Esophagus muscularis mucosa (tissue), 4 donors: ENCODE results near the gene STK10. TPM values are rescaled to one million over a fixed set of nuclear protein-coding genes. Genes with fewer than 3 reads are reported as not detected.
"Not testable (repeated sequence)": the region's sequence is repeated elsewhere in the genome, so short reads cannot be mapped to it uniquely, and the experiment has no call there.

Source experiments
- DNase-seq: peaks from one replicate; pipeline ENCODE4 v3.0.0-alpha.2; 2017; ENCODE audit errors: extremely low spot score
- H3K27ac ChIP-seq, 4 donors: fragments of 200-600 bp; sonication (generic); replicated peaks in 1 of 4; 1 replicate in 3 of 4; 2 replicates in 1 of 4; pipeline ENCODE4 v1.5.1; 2016 to 2019; ENCODE audit warnings: mild to moderate bottlenecking in 1 of 4
- H3K27me3 ChIP-seq, 4 donors: fragments of 200-600 bp; sonication (generic); one replicate each; pipeline versions ENCODE4 v1.5.1 to v1.6.0; 2016 to 2019
- H3K36me3 ChIP-seq, 4 donors: fragments of 200-600 bp; sonication (generic); one replicate each; pipeline ENCODE4 v1.5.1; 2016 to 2019
- H3K4me1 ChIP-seq, 4 donors: fragments of 200-600 bp; sonication (generic); one replicate each; pipeline ENCODE4 v1.5.1; 2016 to 2019
- H3K4me3 ChIP-seq, 4 donors: fragments of 200-600 bp; sonication (generic); 1 replicate in 2 of 4; 2 replicates in 2 of 4; pipeline ENCODE4 v1.5.1; 2016 to 2019; ENCODE audit warnings: mild to moderate bottlenecking in 4 of 4, moderate library complexity in 1 of 4
- H3K9me3 ChIP-seq, 4 donors: fragments of 200-600 bp; sonication (generic); 1 replicate in 3 of 4; 2 replicates in 1 of 4; pipeline ENCODE4 v1.5.1; 2016 to 2019
- EP300 ChIP-seq: sonication (generic); formaldehyde crosslinking; IDR thresholded peaks from one replicate; pipeline ENCODE4 v1.6.1; 2017; ENCODE audit warnings: antibody characterized with exemption
- POLR2A ChIP-seq: fragments of 450-650 bp; IDR thresholded peaks from one replicate; pipeline ENCODE4 v1.6.1; 2017; ENCODE audit warnings: antibody characterized with exemption, moderate library complexity, mild to moderate bottlenecking, low read depth
- POLR2AphosphoS5 ChIP-seq, 2 donors: sonication (generic); formaldehyde crosslinking; IDR thresholded peaks; one replicate each; pipeline ENCODE4 v1.6.1; 2017; ENCODE audit warnings: antibody characterized with exemption in 2 of 2
- WGBS: methylation state at CpG from one replicate; pipeline ENCODE4 v1.1.5; 2018; 5-methylcytosine and 5-hydroxymethylcytosine counted together
- intact Hi-C: fragments of 100-400 bp; cut with DNase I; formaldehyde crosslinking; loops from one replicate; pipeline ENCODE4 v1.15.1; 2023
- total RNA-seq, 4 donors: library from RNA; depleted of rRNA; stranded (reverse); fragments of >200 nt; gene quantifications; one replicate each; pipeline versions ENCODE4 v1.1.0 to v1.2.1, GENCODE V29; 2016
- TF ChIP-seq, protein P1 (sequence below), 3 experiments: fragments of 200-600 bp in 2 of 3; fragments of 450-650 bp in 1 of 3; sonication (generic) in 2 of 3; IDR thresholded peaks; one replicate each; pipeline ENCODE4 v1.5.1; 2017 to 2019; ENCODE audit warnings: antibody characterized with exemption in 3 of 3, mild to moderate bottlenecking in 2 of 3, moderate library complexity in 1 of 3

Gene STK10
- total RNA-seq, 4 donors from 2014 or later = 18.8 to 21.8 (median 19.4) TPM

DNA sequence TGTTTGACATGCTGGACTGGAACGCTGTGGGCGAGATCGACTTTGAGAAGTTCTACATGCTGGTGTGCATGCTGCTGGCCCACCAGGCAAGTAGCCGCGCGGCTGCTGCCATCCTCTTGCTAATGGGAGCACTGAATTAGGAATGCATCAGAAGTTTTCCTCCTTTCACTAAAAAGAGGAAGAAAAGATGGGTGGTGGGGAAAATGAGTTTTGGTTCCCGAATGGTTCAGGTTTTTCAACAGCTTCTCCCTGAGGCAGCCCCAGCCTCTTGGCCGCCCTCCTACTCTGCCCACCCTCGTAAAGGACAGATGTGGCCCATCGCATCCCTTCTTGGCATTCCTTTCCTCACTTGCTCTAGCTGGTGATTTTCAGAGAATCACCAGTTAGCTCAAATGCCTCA is 11.4 kb upstream of the STK10 start:
- no peak overlapping the region for H3K4me3 ChIP-seq
- no peak for DNase-seq
- H3K27me3 ChIP-seq = no peaks in the 10 kb centered on the region
- TF ChIP-seq, protein P1, sequence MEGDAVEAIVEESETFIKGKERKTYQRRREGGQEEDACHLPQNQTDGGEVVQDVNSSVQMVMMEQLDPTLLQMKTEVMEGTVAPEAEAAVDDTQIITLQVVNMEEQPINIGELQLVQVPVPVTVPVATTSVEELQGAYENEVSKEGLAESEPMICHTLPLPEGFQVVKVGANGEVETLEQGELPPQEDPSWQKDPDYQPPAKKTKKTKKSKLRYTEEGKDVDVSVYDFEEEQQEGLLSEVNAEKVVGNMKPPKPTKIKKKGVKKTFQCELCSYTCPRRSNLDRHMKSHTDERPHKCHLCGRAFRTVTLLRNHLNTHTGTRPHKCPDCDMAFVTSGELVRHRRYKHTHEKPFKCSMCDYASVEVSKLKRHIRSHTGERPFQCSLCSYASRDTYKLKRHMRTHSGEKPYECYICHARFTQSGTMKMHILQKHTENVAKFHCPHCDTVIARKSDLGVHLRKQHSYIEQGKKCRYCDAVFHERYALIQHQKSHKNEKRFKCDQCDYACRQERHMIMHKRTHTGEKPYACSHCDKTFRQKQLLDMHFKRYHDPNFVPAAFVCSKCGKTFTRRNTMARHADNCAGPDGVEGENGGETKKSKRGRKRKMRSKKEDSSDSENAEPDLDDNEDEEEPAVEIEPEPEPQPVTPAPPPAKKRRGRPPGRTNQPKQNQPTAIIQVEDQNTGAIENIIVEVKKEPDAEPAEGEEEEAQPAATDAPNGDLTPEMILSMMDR (IDR thresholded peaks at IDR 0.05) = no peak
- no peak overlapping the region for H3K27ac ChIP-seq
- H3K36me3 ChIP-seq = no peaks in the 10 kb centered on the region
- H3K9me3 ChIP-seq = no peaks in the 10 kb centered on the region
- whole genome bisulfite sequencing = 83% methylated on average over 10 of the region's 10 CpGs
- no peaks in the 10 kb centered on the region for H3K4me1 ChIP-seq
- intact Hi-C loops = no loop called here

DNA sequence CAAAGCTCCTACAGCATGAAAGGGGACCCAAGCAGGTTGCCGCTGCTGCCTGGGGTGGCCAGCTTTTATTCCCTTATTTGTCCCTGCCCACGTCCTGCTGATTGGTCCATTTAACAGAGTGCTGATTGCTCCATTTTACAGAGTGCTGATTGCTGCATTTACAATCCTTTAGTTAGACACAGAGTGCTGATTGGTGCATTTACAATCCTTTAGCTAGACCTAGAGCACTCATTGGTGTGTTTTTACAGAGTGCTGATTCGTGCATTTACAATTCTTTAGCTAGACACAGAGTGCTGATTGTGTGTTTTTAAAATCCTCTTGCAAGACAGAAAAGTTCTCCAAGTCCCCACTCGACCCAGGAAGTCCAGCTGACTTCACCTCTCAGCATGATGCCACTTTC is 9.8 kb upstream of the STK10 start:
- H3K36me3 ChIP-seq, H3K4me1 ChIP-seq, DNase-seq, H3K4me3 ChIP-seq, H3K27me3 ChIP-seq, intact Hi-C loops, H3K27ac ChIP-seq, H3K9me3 ChIP-seq: not testable (repeated sequence)
- WGBS = 78% methylated on average over 4 of the region's 4 CpGs

DNA sequence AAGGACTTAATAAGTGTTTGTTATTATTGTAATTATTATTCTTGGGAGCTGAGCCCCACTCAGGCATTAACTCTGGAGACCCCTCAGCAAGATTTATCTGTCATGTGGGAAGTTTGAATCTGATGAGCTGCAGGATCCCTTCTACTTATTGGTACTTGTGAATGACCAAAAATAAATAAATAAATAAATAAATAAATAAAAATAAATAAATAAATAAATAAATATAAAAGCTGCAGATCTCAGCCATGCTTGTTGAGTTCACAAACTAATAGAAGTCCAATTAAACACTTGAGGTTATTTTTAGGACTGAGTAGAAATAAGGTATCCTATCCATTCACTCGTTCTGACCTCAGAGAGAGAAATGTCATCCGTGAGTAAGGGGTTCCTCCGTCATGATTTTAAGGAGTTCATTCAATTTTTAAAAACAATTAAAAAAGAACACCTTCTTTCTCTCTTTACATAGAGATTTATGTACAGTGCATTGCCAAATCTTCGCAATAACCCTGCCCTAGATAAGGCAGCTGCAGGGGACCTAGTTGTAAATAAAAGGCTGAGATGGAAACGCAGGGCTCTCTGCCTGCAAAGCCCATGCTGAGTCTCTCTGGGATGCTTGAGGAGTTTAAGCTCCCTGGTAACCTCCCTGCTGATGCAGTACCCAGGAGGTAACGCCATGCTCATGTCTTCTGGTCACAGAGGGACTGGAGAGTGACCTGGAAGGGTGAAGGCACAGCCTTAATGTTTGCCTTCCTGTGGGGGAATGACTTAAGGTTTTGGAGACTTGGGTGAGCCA is 7.2 kb upstream of the STK10 start:
- intact Hi-C loops = no loop called here
- H3K27ac ChIP-seq = no peak overlapping the region

DNA sequence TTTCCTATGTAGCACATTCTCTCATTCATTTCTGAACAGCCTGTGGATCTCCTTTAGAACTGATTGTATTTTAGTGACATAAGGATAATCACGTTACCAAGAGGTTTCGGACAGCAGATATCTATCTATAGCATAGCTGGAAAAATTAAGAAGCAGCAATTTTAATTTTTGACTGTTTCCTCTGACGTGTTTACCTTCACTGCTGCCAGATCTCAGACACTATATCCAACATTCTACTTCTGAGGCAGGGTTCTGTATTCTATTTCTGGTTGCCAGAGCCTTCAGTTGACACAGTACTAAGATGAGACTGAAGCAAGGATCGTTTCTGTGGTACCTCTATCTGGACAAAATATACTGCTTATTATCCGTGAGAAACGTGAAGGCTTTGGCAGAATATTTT is 5.8 kb upstream of the STK10 start, which contains the start of gene EFCAB9:
Gene EFCAB9 (plus strand): TSS at position 301 of the 400 bp plus-strand sequence. CDS start 1 bp downstream, at position 302.
- intact Hi-C loops = no loop called here
- Histone ChIP-seq H3K4me1 (peaks cover 0 to 4% (median 1%) of the 10 kb centered on the region in 4 donors), H3K4me3 (no peak within 1 kb of the TSS), H3K27me3 (no peaks in the 10 kb centered on the region), H3K27ac (no peak within 1 kb of the TSS), H3K36me3 (no peaks in the 10 kb centered on the region), H3K9me3 (no peaks in the 10 kb centered on the region)
- WGBS = 66% methylated on average over 6 of the region's 6 CpGs
- DNase-seq = no peak
- no peak for TF ChIP-seq POLR2AphosphoS5 (IDR thresholded peaks at IDR 0.05)
- TF ChIP-seq, protein P1 (IDR thresholded peaks at IDR 0.05) = no peak
- TF ChIP-seq EP300 = no peak
- TF ChIP-seq POLR2A = no peak

More for the DNA sequence above, 7.2 kb upstream of the STK10 start:
- Histone ChIP-seq H3K27me3 (no peaks in the 10 kb centered on the region), H3K4me1 (no peaks in the 10 kb centered on the region), H3K4me3 (no peak overlapping the region), H3K9me3 (no peaks in the 10 kb centered on the region), H3K36me3 (no peaks in the 10 kb centered on the region)
- no peak for TF ChIP-seq EP300
- TF ChIP-seq POLR2AphosphoS5 (IDR thresholded peaks at IDR 0.05) = no peak
- TF ChIP-seq POLR2A = no peak
- TF ChIP-seq, protein P1 (IDR thresholded peaks at IDR 0.05) = no peak
- 88% methylated on average over 6 of the region's 6 CpGs for WGBS
- no peak for DNase-seq

DNA sequence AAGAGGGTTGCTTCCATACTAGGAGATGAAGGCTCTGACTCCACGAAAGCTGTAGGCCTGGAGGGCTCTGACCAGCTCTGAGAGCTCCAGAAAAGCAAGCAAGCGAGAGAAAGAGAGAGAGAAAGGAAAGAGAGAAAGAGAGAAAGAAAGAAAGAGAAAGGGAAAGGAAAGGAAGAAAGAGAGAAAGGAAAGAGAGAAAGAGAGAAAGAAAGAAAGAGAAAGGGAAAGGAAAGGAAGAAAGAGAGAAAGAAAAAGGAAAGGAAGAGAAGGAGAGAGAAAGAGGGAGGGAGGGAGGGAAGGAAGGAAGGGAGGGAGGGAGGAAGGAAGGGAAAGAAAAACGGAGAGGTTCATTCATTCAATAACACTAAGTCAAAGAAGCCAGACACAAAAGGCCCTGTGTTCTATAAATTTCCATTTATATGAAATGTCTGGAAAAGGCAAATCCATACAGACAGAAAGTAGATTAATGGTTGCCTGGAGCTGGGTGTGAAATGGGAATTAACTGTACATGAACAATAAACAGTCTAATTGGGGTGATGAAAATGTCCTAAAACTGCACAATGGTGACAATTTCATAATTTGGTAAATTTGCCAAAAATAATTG is 1.8 kb upstream of the STK10 start:
- DNase-seq = no peak
- Histone ChIP-seq H3K27ac (no peak overlapping the region), H3K36me3 (no peaks in the 10 kb centered on the region), H3K9me3 (no peaks in the 10 kb centered on the region), H3K4me3 (no peak overlapping the region), H3K4me1 (peaks cover 16 to 35% (median 33%) of the 10 kb centered on the region in 4 donors), H3K27me3 (no peaks in the 10 kb centered on the region)
- no peak for TF ChIP-seq EP300
- TF ChIP-seq POLR2AphosphoS5 (IDR thresholded peaks at IDR 0.05) = no peak
- TF ChIP-seq, protein P1 (IDR thresholded peaks at IDR 0.05) = no peak
- no peak for TF ChIP-seq POLR2A
- 70% methylated on average over 3 of the region's 3 CpGs for WGBS
- intact Hi-C loops = loop anchor here (5.0 kb wide), 2 partner anchors 103 to 182 kb away; partner anchors contain the start of gene FBXW11
